Left lung (tissue), 10 donors: ENCODE data around the gene CABLES1. TPM values are rescaled to one million over a fixed set of nuclear protein-coding genes. Genes with fewer than 3 reads are reported as not detected.

Experiments
- ATAC-seq: fragments of 200-7000 bp; cut with Tn5 transposase; one replicate; pipeline ENCODE4 v1.9.1; 2020; ENCODE audit warnings: moderate library complexity
- DNase-seq, 4 donors: peaks; one replicate each; pipeline ENCODE4 v3.0.0-alpha.2; 2013 to 2020
- H3K27ac ChIP-seq, 2 donors: fragments of 200-600 bp; sonication (generic) in 1 of 2; one replicate each; pipeline versions ENCODE4 v1.5.0 to v1.8.0; 2020 to 2021
- H3K27me3 ChIP-seq, 2 donors: fragments of 200-600 bp; sonication (generic) in 1 of 2; one replicate each; pipeline versions ENCODE4 v1.5.0 to v1.8.0; 2020 to 2021
- H3K36me3 ChIP-seq, 2 donors: fragments of 200-600 bp; sonication (generic) in 1 of 2; one replicate each; pipeline versions ENCODE4 v1.5.0 to v1.8.0; 2020 to 2021
- H3K4me1 ChIP-seq, 2 donors: fragments of 200-600 bp; one replicate each; pipeline ENCODE4 v1.8.0; 2021
- H3K4me3 ChIP-seq, 2 donors: fragments of 200-600 bp; sonication (generic) in 1 of 2; one replicate each; pipeline versions ENCODE4 v1.5.0 to v1.8.0; 2020 to 2021; ENCODE audit warnings: mild to moderate bottlenecking in 1 of 2
- H3K9me3 ChIP-seq, 2 donors: fragments of 200-600 bp; sonication (generic) in 1 of 2; one replicate each; pipeline versions ENCODE4 v1.5.0 to v1.8.0; 2020 to 2021
- intact Hi-C, 2 donors: fragments of 100-400 bp; cut with DNase I; formaldehyde crosslinking; loops; one replicate each; pipeline versions ENCODE4 v1.11.2 to v1.14.2; 2022
- polyA plus RNA-seq, 6 donors: library from polyadenylated mRNA; unstranded; fragments of 120-200 nt; gene quantifications; one replicate each; pipeline ENCODE4 v1.2.1, GENCODE V29; 2013; ENCODE audit not compliant: insufficient read length in 6 of 6
- total RNA-seq, 2 donors: library from RNA; stranded (reverse); fragmentation: NEBNext Ultra II Directional; extraction: Animal tissue kit (Norgen Biotek cat#: 25700); gene quantifications; one replicate each; pipeline ENCODE4 v1.2.1, GENCODE V29; 2021
- TF ChIP-seq, protein P1 (sequence below), 2 donors: fragments of 200-600 bp; sonication (generic) in 1 of 2; IDR thresholded peaks; one replicate each; pipeline versions ENCODE4 v1.5.0 to v1.8.0; 2021; ENCODE audit warnings: antibody characterized with exemption in 2 of 2
- donor health status: DM: no; HTN: yes; CAD: no.
- donor health status: DM: no; HTN: no; CAD: no.

CABLES1 gene
- total and polyA plus RNA-seq, 8 donors: 21.9 to 84.5 (median 71.6) TPM

- Histone ChIP-seq H3K4me1 (peaks cover 10 to 17% of the 10 kb centered on the region in 2 donors), H3K27ac (peak overlapping the region in 1 of 2 donors; percentile 62), H3K4me3 (no peak overlapping the region), H3K36me3 (no peaks in the 10 kb centered on the region), H3K27me3 (no peaks in the 10 kb centered on the region), H3K9me3 (no peaks in the 10 kb centered on the region)
- intact Hi-C loops: no loop called here
- DNase-seq (peak in 2 of 4 donors; percentile 84), ATAC-seq (no peak)
- TF ChIP-seq, protein P1, sequence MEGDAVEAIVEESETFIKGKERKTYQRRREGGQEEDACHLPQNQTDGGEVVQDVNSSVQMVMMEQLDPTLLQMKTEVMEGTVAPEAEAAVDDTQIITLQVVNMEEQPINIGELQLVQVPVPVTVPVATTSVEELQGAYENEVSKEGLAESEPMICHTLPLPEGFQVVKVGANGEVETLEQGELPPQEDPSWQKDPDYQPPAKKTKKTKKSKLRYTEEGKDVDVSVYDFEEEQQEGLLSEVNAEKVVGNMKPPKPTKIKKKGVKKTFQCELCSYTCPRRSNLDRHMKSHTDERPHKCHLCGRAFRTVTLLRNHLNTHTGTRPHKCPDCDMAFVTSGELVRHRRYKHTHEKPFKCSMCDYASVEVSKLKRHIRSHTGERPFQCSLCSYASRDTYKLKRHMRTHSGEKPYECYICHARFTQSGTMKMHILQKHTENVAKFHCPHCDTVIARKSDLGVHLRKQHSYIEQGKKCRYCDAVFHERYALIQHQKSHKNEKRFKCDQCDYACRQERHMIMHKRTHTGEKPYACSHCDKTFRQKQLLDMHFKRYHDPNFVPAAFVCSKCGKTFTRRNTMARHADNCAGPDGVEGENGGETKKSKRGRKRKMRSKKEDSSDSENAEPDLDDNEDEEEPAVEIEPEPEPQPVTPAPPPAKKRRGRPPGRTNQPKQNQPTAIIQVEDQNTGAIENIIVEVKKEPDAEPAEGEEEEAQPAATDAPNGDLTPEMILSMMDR (IDR thresholded peaks at IDR 0.05): no peak
Measured at GRCh38 chr18:23194997-23195957, 60.0 kb downstream of the CABLES1 start.

GRCh38 chr18:23196119-23197007 is 61.1 kb downstream of the CABLES1 start:
- ATAC-seq (peak; percentile 59), DNase-seq (peak in 1 of 4 donors; percentile 52)
- TF ChIP-seq, protein P1 (IDR thresholded peaks at IDR 0.05): no peak
- intact Hi-C loops: no loop called here
- no peaks in the 10 kb centered on the region for H3K27me3 ChIP-seq
- H3K9me3 ChIP-seq: no peaks in the 10 kb centered on the region
- no peak overlapping the region for H3K27ac ChIP-seq
- no peak overlapping the region for H3K4me3 ChIP-seq
- H3K4me1 ChIP-seq: peaks cover 10 to 17% of the 10 kb centered on the region in 2 donors
- H3K36me3 ChIP-seq: no peaks in the 10 kb centered on the region

DNA sequence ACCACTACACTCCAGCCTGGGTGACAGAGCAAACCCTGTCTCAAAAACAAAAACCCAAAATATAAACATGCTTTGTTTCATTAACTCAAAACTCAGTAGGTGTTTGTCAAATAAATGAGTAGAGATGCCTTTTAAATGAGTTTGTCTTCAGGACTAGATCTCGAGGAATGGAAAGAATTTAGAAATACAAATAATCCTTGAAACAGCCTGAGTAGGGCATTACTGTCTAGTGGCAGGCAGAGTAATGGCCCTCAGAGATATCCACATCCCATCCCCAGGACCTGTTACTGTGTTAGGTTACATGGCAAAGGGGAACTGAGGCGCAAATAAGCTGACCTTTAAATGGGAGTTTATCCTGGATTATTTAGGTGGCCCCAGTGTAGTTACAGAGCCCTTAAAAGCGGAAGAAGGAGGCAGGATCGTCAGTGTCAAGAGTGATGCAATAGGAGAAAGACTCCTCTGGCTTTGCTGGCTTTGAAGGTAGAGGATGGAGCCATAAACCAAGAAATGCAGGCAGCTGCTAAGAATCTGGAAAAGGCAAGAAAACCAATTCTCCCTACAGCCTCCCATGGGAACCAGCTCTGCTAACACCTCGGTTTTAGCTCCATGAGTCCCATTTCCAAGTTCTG is 63.0 kb downstream of the CABLES1 start:
- no peaks in the 10 kb centered on the region for H3K36me3 ChIP-seq
- no peaks in the 10 kb centered on the region for H3K27me3 ChIP-seq
- DNase-seq (no peak), ATAC-seq (no peak)
- no peak overlapping the region for H3K27ac ChIP-seq
- no peak overlapping the region for H3K4me3 ChIP-seq
- TF ChIP-seq, protein P1 (IDR thresholded peaks at IDR 0.05): no peak
- intact Hi-C loops: no loop called here
- H3K9me3 ChIP-seq: no peaks in the 10 kb centered on the region
- H3K4me1 ChIP-seq: peaks cover 0 to 9% of the 10 kb centered on the region in 2 donors

GRCh38 chr18:23200756-23201155 is 65.5 kb downstream of the CABLES1 start:
- TF ChIP-seq, protein P1 (IDR thresholded peaks at IDR 0.05): no peak
- Histone ChIP-seq H3K27me3 (no peaks in the 10 kb centered on the region), H3K4me3 (no peak overlapping the region), H3K27ac (no peak overlapping the region), H3K9me3 (no peaks in the 10 kb centered on the region), H3K4me1 (peaks cover 0 to 1% of the 10 kb centered on the region in 2 donors), H3K36me3 (no peaks in the 10 kb centered on the region)
- intact Hi-C loops: no loop called here
- DNase-seq (peak in 1 of 4 donors; percentile 4), ATAC-seq (no peak)
